ENCODE results near the gene ZFHX2.
A peak's percentile ranks its signal among the peaks of the same experiment; 100 is the strongest.

ZFHX2 gene

GRCh38 chr14:23572524-23572828 lies 20.9 kb upstream of the ZFHX2 start:
- DNase-seq = no peak

- no peak for DNase-seq
Observed at GRCh38 chr14:23571701-23572523, 20.3 kb upstream of the ZFHX2 start.

GRCh38 chr14:23570806-23571483 lies 19.4 kb upstream of the ZFHX2 start:
- no peak for DNase-seq

DNA sequence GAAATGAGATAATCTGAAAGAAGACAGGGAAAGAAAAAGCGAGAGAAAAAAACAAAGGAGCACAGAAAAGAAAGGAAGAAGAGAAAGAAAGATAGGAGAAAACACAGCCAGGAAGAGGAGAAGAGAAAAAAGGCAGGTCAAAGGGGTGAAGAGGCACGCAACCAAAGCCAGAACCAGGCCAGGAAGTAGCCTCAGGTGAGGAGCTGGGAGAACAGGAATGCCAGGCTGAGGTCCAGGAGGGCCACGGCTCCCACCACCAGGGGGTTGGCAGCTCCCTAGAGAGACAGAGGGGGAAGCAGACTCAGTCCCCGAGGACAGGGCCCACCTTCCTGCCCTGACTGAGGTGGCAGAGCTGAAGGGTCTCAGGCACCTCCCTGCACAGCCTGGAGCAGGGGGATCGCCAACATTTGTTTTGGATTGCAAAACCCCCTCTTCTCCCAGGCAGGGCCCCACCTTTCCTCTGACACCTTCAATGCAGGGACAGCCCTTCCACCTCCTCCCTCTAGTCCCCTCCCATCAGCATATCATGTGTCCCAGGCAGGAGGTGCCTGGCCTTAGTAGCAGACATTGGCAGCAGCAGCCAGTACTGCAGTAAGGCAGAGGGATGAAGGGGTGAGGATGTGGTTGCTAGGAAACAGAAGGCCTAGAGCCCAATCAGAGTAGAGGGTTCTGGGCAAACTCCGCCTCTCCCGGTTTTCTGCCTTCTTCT lies 18.0 kb upstream of the ZFHX2 start:
- DNase-seq = no peak

DNA sequence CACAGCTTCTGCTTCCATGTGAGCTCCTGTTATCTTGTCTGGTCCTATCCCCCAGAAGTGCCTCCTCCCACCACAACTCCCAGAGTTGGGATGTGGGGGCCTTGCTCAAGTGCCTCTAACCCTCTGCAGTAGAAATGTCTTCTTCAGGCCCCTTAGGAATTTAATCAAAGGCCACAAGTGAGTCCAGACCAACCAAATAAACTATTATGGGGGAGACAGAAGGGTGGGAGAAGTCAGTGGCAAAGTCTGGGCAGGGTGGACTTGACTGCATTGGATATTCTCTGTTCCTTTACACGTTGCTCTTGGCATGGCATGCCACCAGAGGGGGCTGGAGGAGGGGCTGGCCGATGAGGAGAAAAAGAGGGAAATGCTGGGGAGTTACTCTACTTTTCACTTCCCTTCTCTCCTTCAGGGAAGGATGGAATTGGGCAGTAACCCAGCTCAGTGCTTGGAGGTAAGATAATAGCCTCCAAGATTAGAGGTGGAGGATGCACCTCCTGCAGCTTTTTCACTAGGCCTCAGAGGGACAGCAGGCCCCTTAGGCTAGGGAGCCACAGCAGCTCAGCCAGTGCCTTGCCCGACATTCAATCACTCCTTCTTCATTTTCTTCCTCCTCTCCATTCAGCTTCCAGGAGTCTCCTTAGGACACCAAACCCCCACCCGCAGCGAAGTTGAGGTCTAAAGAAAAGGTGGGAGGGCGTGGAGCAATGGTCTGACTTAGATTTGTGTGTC lies 17.2 kb upstream of the ZFHX2 start:
- no peak for DNase-seq

- DNase-seq = no peak
Observed at GRCh38 chr14:23568021-23568599, 16.5 kb upstream of the ZFHX2 start.

- peak; percentile 61 for DNase-seq
Observed at GRCh38 chr14:23567186-23568020, 15.8 kb upstream of the ZFHX2 start, which contains the start of gene AP1G2. TSS of gene AP1G2 (minus strand) at chr14:23567791. CDS start at chr14:23567314, 477 bp downstream.

GRCh38 chr14:23566778-23567185 lies 15.2 kb upstream of the ZFHX2 start:
- DNase-seq = no peak

- no peak for DNase-seq
Observed at GRCh38 chr14:23566112-23566777, 14.7 kb upstream of the ZFHX2 start.

GRCh38 chr14:23565626-23566025 lies 14.1 kb upstream of the ZFHX2 start:
- DNase-seq = no peak

GRCh38 chr14:23564876-23565275 lies 13.3 kb upstream of the ZFHX2 start:
- DNase-seq = no peak

DNA sequence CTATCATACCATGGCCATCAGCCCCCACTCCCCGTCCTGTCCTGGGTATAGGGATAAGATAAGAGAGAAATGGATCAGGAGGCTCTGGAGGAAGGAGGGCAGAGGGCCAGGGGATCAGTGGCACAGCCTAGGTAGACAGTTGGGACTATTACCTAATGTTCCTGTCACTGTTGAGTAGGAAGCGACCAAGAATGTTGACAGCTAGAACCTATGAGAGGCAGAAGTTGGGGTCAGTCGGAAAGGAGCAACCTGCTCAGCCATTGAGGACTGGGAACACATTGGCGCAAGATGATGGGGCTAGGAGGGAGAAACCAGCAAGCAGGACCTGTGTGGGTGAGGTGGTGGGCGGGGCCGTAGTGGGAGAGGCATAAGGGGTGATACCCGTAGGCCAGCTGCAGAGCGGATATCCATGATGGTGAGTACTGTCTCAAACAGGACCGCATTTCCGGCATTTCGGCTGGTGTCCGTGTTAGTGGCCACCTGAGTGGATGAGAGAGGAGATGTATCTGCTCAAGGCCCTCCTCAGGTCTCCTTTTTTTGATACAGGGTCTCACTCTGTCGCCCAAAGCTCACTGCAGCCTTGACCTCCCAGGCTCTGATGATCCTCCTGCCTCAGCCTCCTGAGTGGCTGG lies 12.7 kb upstream of the ZFHX2 start:
- no peak for DNase-seq

- DNase-seq = no peak
Observed at GRCh38 chr14:23563473-23564180, 12.1 kb upstream of the ZFHX2 start.

DNA sequence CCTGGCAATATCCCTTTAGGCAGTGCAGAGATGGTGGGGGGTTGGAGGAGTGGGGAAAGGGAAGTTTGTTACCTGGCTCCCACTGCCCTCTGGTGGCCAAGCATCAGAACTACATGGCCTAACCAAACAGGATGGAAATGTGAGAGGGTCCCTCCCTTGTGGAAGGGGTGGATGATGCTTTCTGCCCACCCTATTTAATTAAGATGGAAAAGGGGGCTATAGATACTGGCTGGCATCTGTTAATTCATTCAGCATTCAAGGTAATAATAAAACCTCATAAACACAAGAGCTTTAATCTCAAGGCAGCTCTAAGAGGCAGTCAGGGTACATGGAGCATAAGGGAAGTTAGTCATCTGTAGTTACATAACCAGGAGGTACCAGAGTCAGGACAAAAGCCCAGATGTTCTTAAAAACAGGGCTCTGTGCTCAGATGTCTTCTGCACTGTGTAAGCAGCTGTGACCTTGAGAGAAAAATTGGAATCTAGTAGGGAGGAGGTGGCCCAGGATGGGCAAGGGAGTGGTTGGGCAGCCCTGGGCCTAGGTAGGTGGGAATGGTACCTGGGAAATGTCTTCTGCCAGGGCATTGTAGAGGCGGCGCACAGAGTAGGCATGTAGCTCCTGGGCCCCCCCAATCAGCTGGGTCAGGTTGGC lies 11.4 kb upstream of the ZFHX2 start:
- peak; percentile 49 for DNase-seq

DNA sequence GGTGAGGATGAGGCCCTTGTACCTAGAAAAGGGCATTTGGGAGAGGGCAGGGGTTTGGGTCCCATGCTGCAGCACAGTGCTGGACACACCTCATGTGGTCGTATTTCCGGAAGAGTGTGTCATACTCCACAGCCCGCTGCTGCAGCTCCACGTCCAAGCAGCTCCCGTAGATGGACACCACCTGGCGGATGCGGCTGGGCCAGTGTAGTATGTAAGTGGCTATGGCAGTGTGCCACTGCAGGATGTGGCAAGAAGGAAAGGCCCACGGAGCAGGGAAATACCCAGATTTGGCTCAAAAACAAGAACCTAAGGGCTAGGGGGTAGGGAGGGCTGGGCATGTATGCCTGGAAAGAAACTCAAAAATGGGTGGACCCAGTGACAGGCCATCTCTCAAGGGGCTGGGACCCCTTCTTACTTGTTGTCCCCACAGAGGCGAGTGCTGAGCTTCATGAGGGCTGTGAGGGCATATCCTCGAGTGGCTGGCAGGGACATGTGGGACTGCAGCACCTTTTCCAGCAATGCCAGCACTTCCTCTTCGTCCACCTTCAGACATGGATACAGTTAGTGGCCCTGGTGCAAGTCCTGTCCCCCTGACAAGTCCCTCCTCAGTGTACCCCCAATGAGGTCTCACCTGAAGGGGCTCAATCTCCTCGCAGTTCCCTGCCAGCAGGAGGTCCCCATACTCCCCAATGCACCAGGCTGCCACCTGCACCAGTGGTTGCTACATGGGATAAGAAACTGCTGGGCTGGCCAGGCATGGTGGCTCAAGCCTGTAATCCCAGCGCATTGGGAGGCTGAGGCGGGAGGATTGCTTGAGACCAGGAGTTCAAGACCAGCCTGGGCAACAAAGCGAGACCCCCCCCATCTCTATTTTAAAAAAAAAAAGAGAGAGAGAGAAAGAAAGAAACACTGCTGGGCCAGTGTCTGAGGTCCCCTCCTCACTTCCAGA lies 10.6 kb upstream of the ZFHX2 start:
- DNase-seq = no peak

DNA sequence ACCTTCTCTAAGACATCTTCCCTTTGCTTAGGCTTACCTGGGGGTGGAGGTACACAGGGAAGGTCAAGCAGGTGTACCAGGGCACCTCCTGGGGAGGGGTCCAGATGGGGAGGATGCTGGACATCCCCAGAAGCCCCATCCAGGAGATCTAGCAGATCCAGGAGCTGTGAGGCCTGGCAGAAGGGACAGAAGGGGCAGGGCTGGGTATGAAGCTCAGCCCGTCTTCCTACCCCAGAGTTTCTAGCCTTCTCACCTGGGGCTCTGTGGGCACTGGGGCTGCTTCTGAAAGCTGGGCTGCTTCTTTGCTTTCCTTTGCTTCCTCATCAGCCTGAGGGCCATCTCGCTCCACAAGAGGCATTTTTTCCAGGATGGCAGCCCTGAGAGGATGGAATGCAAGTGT lies 9.7 kb upstream of the ZFHX2 start:
- DNase-seq = no peak

DNA sequence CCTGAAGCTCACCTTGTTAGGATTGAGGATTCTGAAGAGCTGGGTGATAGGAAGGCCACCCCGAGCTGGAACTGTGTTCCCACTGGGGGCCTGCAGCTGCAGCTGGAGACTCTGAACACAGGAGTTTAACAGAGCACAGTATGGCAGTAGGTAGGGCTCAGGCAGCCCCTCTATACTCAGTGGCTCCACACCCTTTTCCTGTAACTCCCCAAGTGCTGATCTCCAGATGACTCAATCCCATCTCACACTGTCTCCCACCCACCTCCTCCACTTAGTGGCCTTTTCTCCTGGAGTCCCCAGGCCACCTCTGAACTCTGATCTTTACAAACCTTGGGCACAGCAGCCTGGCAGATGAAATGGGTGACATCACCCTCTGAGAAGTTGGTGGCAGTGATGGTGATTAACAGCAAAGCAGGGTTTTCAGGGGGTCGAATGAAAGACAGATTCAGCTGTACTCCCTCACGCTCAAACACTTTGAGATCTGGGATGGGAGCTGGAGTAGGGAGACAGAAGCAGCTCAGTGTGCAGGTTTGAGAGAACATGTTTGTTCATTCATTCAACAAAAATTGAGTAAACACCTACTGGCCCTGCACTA lies 8.5 kb upstream of the ZFHX2 start:
- no peak for DNase-seq
